ENCODE data around the gene SCAP.

SCAP gene

DNA sequence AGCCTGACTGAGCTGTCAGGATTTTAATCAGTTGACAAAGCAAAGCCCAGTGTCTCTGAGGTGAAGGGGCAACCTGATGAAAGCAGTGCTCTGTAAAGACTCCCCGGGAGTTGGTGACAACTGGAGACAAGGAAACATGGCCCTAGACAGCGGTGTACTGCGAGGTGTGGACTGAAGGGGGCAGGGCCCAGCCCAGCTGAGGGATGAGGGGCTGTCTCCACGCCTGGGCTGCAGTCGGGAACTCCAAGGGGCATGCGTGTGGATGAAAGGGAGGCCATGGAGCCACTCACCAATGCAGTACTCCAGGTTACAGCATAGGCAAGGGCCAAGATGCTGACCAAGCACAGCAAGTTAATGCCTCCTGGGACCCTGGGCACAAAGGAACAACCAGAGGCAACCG lies 45.1 kb downstream of the SCAP start:
- no peak for DNase-seq (ENCODE audit: low read depth)
- H3K4me3 ChIP-seq (ENCODE audit: low read length) = no peak overlapping the region
- TF ChIP-seq, protein P1, sequence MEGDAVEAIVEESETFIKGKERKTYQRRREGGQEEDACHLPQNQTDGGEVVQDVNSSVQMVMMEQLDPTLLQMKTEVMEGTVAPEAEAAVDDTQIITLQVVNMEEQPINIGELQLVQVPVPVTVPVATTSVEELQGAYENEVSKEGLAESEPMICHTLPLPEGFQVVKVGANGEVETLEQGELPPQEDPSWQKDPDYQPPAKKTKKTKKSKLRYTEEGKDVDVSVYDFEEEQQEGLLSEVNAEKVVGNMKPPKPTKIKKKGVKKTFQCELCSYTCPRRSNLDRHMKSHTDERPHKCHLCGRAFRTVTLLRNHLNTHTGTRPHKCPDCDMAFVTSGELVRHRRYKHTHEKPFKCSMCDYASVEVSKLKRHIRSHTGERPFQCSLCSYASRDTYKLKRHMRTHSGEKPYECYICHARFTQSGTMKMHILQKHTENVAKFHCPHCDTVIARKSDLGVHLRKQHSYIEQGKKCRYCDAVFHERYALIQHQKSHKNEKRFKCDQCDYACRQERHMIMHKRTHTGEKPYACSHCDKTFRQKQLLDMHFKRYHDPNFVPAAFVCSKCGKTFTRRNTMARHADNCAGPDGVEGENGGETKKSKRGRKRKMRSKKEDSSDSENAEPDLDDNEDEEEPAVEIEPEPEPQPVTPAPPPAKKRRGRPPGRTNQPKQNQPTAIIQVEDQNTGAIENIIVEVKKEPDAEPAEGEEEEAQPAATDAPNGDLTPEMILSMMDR (IDR thresholded peaks at IDR 0.05; ENCODE audit: insufficient read depth, low read depth, low read length, missing control alignments) = no peak

DNA sequence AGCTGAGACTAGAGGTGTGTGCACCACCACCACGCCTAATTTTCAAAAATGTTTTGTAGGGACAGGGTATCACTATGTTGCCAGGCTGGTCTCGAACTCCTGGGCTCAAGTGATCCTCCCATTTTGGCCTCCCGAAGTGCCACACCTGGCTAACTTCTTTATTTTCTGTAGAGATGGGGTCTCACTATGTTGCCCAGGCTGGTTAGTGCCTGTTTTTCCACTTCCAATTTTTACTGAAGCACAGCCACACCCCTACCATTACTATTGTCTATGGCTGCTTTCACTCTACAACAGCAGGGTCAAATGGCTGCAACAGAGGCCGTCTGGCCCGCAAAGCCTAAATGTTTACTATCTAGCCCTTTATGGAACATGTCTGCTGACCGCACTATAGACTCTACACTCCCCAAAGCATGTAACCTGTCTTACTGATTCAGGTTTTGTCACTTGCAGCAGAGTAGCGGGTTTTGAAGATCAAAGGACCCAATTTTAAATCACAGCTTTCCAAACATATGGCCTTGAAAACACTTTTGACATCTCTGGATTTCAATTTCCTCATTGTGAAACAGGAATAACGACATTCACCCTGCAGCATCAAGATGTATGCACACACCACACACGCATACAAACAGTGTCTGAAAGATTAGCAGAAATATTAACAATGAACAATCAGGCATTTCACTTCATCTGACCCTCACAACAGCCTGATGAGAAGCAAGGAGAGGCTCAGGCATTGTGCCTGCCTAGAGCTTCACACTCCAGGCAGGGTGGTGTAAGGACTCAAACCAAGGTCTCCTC lies 46.1 kb downstream of the SCAP start:
- no peak overlapping the region for H3K4me3 ChIP-seq (ENCODE audit: low read length)
- DNase-seq (ENCODE audit: low read depth) = no peak
- TF ChIP-seq, protein P1 (IDR thresholded peaks at IDR 0.05; ENCODE audit: insufficient read depth, low read depth, low read length, missing control alignments) = no peak

DNA sequence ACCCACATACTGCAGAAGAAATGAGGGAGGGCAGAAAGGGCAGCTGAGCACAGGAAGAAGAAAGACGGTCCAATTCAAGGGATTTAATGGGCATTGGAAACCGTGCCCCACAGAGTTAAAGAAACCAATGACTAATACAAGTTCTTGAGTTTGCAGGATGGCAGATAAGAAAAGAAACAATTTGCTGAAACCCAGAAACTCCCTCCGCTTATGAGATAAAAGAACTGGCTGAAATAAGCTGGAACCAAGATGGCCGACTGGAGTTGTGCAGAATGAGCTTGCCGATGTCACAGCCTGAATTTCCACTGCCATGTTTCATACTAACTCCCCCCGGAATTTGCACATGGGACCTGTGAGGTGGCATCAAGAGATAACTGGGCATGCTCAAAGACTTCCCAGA lies 47.1 kb downstream of the SCAP start:
- no peak overlapping the region for H3K4me3 ChIP-seq (ENCODE audit: low read length)
- no peak for DNase-seq (ENCODE audit: low read depth)
- TF ChIP-seq, protein P1 (IDR thresholded peaks at IDR 0.05; ENCODE audit: insufficient read depth, low read depth, low read length, missing control alignments) = no peak

DNA sequence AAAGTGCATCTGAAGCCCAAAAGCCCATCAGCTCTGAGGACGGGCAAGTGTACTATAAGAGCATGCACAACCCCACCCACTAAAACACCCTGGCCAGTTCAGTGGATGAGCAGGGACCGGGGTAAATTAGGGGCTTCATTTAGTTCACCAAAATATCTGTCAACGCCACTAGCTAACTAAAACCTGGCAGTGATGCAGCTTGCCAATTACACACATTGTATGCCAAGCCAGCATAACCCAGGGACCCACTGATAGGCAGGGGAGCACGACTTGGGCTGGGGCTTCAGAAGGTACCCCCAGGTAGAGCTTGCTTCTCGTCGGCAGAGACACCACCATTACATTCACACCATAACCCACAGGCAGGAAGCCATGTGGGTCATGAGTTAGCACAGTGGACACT lies 47.9 kb downstream of the SCAP start:
- TF ChIP-seq, protein P1 (IDR thresholded peaks at IDR 0.05; ENCODE audit: insufficient read depth, low read depth, low read length, missing control alignments) = no peak
- no peak overlapping the region for H3K4me3 ChIP-seq (ENCODE audit: low read length)
- no peak for DNase-seq (ENCODE audit: low read depth)

DNA sequence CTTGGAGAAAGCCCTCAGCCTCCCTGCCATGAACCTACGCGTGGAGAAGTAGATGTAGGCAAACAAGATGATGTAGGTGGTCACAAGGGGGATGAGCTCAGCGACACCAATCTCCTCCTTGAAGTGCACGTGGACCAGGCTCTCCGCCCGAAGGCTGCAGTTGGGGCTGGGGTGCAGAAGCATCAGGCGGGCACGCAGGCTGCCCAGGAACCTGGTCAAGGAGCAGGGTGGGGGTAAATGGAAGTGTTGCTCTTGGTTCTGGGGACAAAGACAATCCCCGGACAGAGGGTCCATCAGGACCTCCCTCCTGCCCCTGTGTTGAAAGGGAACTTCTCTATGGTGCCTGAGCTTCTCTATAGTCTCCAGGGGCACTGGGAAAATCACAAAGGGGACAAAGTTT lies 49.8 kb downstream of the SCAP start:
- TF ChIP-seq, protein P1 (IDR thresholded peaks at IDR 0.05; ENCODE audit: insufficient read depth, low read depth, low read length, missing control alignments) = no peak
- no peak for DNase-seq (ENCODE audit: low read depth)
- H3K4me3 ChIP-seq (ENCODE audit: low read length) = no peak overlapping the region

DNA sequence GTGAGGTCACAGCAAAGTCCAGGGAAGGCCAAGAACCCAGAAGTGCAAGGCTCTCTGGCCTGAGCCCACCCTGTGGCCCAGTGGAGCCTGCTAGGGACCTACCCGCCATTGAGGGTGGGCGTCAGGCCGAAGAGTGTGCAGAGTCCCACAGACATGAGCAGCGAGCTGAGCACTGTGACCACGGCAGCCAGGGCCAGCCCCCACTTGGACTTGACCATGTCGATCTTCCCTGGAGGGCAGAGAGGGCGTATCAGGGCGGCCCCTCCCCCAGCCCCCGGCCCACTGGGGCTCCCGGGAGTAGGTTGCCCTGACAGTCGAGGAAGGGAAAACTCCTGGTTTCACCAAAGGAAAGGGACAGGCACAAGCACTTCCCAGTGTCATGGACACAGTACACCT lies 50.4 kb downstream of the SCAP start:
- TF ChIP-seq, protein P1 (IDR thresholded peaks at IDR 0.05; ENCODE audit: insufficient read depth, low read depth, low read length, missing control alignments) = no peak
- H3K4me3 ChIP-seq (ENCODE audit: low read length) = no peak overlapping the region
- no peak for DNase-seq (ENCODE audit: low read depth)
